ENCODE data around the gene SLC25A26. TPM values are rescaled to one million over a fixed set of nuclear protein-coding genes. Genes with fewer than 3 reads are reported as not detected.

SLC25A26 gene
- total RNA-seq, 1 experiment from 2014 or later, result 23.8 TPM

DNA sequence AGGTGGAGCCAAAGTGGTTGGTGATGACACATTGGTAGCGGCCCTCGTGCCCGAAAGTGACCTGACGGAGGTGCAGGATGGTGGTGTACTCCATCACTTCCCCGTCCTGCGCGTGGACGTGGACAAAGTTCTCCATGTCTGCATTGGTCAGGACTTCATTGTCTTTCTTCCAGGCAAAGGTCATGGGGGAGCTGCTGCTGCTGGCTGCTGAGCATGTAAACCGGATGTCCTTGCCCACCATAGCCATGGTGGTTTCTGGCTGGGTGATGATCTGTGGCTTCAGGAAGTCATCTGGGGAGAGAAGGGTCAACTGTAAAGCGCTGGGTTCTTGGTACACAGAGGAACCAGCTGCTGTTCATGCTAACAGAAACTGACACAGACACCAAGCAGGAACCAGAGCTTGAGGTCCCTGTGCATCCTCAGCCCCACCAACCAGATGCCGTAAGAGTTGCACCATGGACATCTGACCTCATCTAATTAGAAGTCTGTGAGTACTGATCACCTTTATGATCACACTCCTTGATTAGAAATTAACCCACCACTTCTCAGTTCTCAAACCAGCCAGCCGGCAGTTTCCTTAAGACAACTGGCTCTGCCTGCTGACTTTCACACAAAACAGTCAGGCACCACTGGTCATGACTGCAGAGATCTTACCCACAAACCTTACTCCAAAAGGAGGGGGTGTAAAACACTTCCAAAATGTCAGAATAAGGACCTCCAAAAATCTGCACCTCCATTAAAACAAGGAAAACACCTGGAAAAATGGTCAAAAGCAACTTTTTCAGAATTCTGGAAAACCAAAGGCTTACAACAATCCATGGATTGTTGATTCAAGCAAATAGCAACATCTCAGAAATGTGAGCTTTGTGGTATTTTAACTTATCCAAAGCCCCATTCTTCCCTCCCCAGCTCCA, 165.5 kb downstream of the SLC25A26 start:
- intact Hi-C loops (cut with micrococcal nuclease), result no loop called here
- TF ChIP-seq, protein P1, sequence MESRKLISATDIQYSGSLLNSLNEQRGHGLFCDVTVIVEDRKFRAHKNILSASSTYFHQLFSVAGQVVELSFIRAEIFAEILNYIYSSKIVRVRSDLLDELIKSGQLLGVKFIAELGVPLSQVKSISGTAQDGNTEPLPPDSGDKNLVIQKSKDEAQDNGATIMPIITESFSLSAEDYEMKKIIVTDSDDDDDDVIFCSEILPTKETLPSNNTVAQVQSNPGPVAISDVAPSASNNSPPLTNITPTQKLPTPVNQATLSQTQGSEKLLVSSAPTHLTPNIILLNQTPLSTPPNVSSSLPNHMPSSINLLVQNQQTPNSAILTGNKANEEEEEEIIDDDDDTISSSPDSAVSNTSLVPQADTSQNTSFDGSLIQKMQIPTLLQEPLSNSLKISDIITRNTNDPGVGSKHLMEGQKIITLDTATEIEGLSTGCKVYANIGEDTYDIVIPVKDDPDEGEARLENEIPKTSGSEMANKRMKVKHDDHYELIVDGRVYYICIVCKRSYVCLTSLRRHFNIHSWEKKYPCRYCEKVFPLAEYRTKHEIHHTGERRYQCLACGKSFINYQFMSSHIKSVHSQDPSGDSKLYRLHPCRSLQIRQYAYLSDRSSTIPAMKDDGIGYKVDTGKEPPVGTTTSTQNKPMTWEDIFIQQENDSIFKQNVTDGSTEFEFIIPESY (IDR thresholded peaks at IDR 0.05; ENCODE audit: extremely low read depth, insufficient replicate concordance, low read length), result no peak
- TF ChIP-seq EZH2phosphoT487 (IDR thresholded peaks at IDR 0.05; ENCODE audit: borderline replicate concordance), result no peak
- TF ChIP-seq CEBPB (IDR thresholded peaks at IDR 0.05; ENCODE audit: low read depth), result no peak
- TF ChIP-seq, protein P2, sequence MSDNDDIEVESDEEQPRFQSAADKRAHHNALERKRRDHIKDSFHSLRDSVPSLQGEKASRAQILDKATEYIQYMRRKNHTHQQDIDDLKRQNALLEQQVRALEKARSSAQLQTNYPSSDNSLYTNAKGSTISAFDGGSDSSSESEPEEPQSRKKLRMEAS (IDR thresholded peaks at IDR 0.05), result no peak
- TF ChIP-seq, protein P3, sequence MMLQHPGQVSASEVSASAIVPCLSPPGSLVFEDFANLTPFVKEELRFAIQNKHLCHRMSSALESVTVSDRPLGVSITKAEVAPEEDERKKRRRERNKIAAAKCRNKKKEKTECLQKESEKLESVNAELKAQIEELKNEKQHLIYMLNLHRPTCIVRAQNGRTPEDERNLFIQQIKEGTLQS (IDR thresholded peaks at IDR 0.05), result no peak
- TF ChIP-seq, protein P4, sequence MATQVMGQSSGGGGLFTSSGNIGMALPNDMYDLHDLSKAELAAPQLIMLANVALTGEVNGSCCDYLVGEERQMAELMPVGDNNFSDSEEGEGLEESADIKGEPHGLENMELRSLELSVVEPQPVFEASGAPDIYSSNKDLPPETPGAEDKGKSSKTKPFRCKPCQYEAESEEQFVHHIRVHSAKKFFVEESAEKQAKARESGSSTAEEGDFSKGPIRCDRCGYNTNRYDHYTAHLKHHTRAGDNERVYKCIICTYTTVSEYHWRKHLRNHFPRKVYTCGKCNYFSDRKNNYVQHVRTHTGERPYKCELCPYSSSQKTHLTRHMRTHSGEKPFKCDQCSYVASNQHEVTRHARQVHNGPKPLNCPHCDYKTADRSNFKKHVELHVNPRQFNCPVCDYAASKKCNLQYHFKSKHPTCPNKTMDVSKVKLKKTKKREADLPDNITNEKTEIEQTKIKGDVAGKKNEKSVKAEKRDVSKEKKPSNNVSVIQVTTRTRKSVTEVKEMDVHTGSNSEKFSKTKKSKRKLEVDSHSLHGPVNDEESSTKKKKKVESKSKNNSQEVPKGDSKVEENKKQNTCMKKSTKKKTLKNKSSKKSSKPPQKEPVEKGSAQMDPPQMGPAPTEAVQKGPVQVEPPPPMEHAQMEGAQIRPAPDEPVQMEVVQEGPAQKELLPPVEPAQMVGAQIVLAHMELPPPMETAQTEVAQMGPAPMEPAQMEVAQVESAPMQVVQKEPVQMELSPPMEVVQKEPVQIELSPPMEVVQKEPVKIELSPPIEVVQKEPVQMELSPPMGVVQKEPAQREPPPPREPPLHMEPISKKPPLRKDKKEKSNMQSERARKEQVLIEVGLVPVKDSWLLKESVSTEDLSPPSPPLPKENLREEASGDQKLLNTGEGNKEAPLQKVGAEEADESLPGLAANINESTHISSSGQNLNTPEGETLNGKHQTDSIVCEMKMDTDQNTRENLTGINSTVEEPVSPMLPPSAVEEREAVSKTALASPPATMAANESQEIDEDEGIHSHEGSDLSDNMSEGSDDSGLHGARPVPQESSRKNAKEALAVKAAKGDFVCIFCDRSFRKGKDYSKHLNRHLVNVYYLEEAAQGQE (IDR thresholded peaks at IDR 0.05; ENCODE audit: low read depth), result no peak
- TF ChIP-seq FOSL1 (IDR thresholded peaks at IDR 0.05; ENCODE audit: low read depth), result no peak
- no peak for TF ChIP-seq RAD21 (IDR thresholded peaks at IDR 0.05; ENCODE audit: low read depth)
- no peak for TF ChIP-seq POLR2A (IDR thresholded peaks at IDR 0.05; ENCODE audit: borderline replicate concordance, extremely low read depth, insufficient read depth, insufficient read length)
- TF ChIP-seq, protein P5, sequence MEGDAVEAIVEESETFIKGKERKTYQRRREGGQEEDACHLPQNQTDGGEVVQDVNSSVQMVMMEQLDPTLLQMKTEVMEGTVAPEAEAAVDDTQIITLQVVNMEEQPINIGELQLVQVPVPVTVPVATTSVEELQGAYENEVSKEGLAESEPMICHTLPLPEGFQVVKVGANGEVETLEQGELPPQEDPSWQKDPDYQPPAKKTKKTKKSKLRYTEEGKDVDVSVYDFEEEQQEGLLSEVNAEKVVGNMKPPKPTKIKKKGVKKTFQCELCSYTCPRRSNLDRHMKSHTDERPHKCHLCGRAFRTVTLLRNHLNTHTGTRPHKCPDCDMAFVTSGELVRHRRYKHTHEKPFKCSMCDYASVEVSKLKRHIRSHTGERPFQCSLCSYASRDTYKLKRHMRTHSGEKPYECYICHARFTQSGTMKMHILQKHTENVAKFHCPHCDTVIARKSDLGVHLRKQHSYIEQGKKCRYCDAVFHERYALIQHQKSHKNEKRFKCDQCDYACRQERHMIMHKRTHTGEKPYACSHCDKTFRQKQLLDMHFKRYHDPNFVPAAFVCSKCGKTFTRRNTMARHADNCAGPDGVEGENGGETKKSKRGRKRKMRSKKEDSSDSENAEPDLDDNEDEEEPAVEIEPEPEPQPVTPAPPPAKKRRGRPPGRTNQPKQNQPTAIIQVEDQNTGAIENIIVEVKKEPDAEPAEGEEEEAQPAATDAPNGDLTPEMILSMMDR (IDR thresholded peaks at IDR 0.05 in 2 of 3, conservative IDR thresholded peaks at IDR 0.05 in 1 of 3; ENCODE audit: borderline replicate concordance in 1 of 3, insufficient read depth in 1 of 3, low read depth in 2 of 3, low read length in 2 of 3), result no peak
- no peak for TF ChIP-seq TCF7L2 (IDR thresholded peaks at IDR 0.05; ENCODE audit: borderline replicate concordance, extremely low read depth, insufficient read depth, insufficient read length)
- TF ChIP-seq SRF (IDR thresholded peaks at IDR 0.05; ENCODE audit: low read depth), result no peak
- TF ChIP-seq YY1 (IDR thresholded peaks at IDR 0.05; ENCODE audit: extremely low read depth, insufficient replicate concordance, low read depth, low read length), result no peak
- no peak for TF ChIP-seq SP1 (IDR thresholded peaks at IDR 0.05; ENCODE audit: low read depth)
- BruUV-seq (replicated peaks), result TSS peak; percentile 31
- Histone ChIP-seq H4K20me1 (ENCODE audit: insufficient read depth) (no peaks in the 10 kb centered on the region), H3K4me1 (ENCODE audit: control insufficient read depth in 1 of 2, insufficient read depth in 2 of 2, low read length in 2 of 2) (no peaks in the 10 kb centered on the region), H2AFZ (ENCODE audit: low read depth, low read length, poor library complexity, severe bottlenecking) (no peak overlapping the region), H3K9me2 (ENCODE audit: insufficient read depth) (no peaks in the 10 kb centered on the region), H3K27ac (ENCODE audit: low read depth, low read length) (no peak overlapping the region), H3K4me3 (replicated peaks in 1 of 2; ENCODE audit: low read depth in 1 of 2, low read length in 2 of 2) (no peak overlapping the region), H3K79me2 (ENCODE audit: insufficient read depth, low read length) (no peaks in the 10 kb centered on the region), H3K36me3 (ENCODE audit: control insufficient read depth in 1 of 2, insufficient read depth in 2 of 2, low read length in 2 of 2) (peaks cover 0 to 8% of the 10 kb centered on the region in 2 experiments; a peak in 1 of 4 replicates), H3K9ac (ENCODE audit: low read length) (no peak overlapping the region), H3K27me3 (ENCODE audit: insufficient read depth, low read length) (no peaks in the 10 kb centered on the region), H3K9me3 (ENCODE audit: control insufficient read depth in 1 of 2, insufficient read depth in 1 of 2, low read depth in 1 of 2, low read length in 2 of 2) (no peaks in the 10 kb centered on the region), H3K4me2 (ENCODE audit: low read length) (no peak overlapping the region)
- POLR2A ChIA-PET, result no interaction called here
- no peak for ATAC-seq
- CTCF ChIA-PET, result no interaction called here
- DNase-seq (ENCODE audit: low read depth, low spot score), result no peak
- RAD21 ChIA-PET (ENCODE audit: low non-redundant PET in 1 of 2, low total read pairs in 2 of 2, uncharacterized antibody in 2 of 2, unreplicated experiment in 2 of 2), result no interaction called here

All from HCT116 (cell line).